Measurements from ENCODE around the gene STK24.

DNA sequence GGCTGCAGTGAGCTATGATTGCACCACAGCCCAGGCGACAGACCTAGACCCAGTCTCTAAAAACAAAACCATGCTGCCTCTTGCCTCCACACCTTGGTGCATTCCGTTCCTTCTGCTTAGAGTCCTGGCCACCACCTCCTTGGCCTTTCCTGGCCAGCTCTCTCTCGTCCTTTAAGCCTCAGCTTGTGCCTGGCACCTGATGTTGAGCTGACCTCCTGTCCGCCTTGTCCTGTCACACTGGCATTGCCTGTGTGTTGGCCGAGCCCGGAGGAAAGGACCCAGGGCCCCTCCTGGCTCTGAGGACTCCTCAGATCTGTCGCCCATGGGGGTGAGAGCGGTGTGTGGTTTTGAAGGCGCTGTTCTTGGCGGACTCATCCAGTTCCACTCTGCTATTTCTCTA lies 143.3 kb downstream of the STK24 start:
- TF ChIP-seq, protein P1, sequence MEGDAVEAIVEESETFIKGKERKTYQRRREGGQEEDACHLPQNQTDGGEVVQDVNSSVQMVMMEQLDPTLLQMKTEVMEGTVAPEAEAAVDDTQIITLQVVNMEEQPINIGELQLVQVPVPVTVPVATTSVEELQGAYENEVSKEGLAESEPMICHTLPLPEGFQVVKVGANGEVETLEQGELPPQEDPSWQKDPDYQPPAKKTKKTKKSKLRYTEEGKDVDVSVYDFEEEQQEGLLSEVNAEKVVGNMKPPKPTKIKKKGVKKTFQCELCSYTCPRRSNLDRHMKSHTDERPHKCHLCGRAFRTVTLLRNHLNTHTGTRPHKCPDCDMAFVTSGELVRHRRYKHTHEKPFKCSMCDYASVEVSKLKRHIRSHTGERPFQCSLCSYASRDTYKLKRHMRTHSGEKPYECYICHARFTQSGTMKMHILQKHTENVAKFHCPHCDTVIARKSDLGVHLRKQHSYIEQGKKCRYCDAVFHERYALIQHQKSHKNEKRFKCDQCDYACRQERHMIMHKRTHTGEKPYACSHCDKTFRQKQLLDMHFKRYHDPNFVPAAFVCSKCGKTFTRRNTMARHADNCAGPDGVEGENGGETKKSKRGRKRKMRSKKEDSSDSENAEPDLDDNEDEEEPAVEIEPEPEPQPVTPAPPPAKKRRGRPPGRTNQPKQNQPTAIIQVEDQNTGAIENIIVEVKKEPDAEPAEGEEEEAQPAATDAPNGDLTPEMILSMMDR (IDR thresholded peaks at IDR 0.05) = no peak
- no peak for TF ChIP-seq POLR2A (IDR thresholded peaks at IDR 0.05)

All from breast epithelium (tissue), 3 donors.